ENCODE results near the gene SLC22A23. TPM values are rescaled to one million over a fixed set of nuclear protein-coding genes. Genes with fewer than 3 reads are reported as not detected.

SLC22A23 gene, protein sequence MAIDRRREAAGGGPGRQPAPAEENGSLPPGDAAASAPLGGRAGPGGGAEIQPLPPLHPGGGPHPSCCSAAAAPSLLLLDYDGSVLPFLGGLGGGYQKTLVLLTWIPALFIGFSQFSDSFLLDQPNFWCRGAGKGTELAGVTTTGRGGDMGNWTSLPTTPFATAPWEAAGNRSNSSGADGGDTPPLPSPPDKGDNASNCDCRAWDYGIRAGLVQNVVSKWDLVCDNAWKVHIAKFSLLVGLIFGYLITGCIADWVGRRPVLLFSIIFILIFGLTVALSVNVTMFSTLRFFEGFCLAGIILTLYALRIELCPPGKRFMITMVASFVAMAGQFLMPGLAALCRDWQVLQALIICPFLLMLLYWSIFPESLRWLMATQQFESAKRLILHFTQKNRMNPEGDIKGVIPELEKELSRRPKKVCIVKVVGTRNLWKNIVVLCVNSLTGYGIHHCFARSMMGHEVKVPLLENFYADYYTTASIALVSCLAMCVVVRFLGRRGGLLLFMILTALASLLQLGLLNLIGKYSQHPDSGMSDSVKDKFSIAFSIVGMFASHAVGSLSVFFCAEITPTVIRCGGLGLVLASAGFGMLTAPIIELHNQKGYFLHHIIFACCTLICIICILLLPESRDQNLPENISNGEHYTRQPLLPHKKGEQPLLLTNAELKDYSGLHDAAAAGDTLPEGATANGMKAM
- total RNA-seq: 4.4 and 4.9 TPM in 2 replicates

DNA sequence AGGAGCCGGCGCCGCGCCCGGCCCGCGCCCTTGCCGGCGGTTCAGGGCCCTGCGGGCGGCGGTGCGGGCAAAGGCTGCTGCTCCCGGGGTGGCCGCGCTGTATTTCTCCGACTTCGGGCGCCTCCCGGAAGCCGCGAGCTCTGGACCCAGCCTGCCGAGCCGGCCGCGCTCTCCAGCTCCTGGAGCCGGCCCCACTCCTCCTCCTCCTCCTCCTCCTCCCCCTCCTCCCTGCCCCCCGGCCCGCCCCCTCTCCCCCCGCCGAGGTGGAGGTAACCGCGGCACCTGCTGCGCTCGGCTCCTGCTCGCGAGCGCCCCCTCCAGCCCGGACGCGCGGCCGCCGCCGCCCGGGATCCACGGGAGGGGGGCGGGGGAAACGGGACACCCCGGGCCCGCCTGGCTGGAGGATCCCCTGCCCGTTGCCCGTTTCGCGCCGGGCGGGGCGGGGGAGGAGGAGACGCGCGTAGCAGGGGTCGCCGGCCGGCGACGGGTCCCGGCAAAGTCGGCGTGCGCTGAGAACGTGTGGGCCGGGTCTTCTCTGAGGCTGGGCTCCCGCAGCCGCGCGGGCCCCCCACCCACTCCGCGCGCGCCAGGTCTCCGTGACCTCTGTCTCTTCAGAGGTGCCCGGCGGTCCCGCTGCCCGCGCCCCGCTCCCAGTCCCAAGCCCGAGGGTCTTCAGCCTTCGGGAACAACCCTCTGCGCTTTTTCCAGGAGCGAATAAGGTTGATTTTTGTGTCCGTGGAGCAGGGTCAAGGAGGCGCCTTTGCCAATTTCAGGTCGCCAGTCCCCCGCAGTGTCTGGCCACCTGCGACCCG is at the start of gene SLC22A23:
SLC22A23 (minus strand) TSS at position 153 of the 812 bp plus-strand sequence. CDS start 491 bp downstream, outside the sequence.

DNA sequence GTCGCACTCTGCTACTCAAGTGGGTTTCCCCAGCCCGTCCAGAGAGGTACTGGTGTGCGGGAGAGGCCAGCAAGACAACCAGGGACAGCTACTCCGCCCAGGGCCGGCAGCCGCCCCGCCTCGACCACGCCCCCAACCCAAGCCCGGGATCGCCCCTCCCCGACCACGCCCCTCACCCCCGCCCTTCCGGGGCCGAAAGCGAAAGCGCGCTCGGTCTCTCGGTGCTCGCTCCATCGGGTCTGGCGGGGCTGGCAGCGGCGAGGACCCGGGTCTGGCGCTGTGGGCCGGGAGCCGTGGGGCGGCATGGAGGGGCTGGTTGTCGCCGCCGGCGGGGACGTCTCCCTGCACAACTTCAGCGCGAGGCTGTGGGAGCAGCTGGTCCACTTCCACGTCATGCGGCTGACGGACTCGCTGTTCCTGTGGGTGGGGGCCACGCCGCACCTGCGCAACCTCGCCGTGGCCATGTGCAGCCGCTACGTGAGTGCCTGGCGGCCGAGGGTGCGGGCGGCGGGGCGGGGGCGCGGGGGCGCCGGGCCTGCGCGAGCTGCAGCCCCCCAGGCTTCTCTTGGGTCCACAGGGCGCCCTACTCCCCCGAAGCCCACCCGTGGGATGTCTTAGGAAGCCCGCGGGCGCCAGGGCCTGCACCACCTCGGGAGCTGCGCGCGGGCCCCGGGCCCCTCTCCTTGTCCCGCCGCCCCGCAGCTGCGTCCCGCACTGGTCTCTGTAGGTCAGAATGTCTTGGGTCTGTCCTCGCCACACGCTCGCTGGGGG is 197.9 kb downstream of the SLC22A23 start, which contains the start of gene PSMG4:
PSMG4 (plus strand) TSS at position 228 of the 771 bp plus-strand sequence; CDS start at position 304, 76 bp downstream.

GRCh38 chr6:3227363-3228045 is 229.3 kb downstream of the SLC22A23 start, which contains the start of gene TUBB2B:
TSS of gene TUBB2B (minus strand) at chr6:3227653. CDS start at chr6:3227543, 110 bp downstream.

Other genes starting within 250 kb of the SLC22A23 start
- gene TUBB2B, start 229.4 kb downstream of the SLC22A23 start, total RNA-seq: 0.79 and 2.2 TPM in 2 replicates
- 33.6 and 39.5 TPM in 2 replicates for gene PSMG4, start 198.1 kb downstream of the SLC22A23 start, total RNA-seq